Forelimb muscle (tissue), 1 donor: ENCODE data around the gene RADX. TPM values are rescaled to one million over a fixed set of nuclear protein-coding genes. Genes with fewer than 3 reads are reported as not detected.
A peak's percentile ranks its signal among the peaks of the same experiment; 100 is the strongest.
"Not testable (repeated sequence)": the region's sequence is repeated elsewhere in the genome, so short reads cannot be mapped to it uniquely, and the experiment has no call there.

Experiments
- DNase-seq: peaks from one replicate; pipeline ENCODE4 v3.0.0-alpha.2; 2013; ENCODE audit warnings: low read depth
- polyA plus RNA-seq: library from polyadenylated mRNA; unstranded; fragments of 120-200 nt; gene quantifications from one replicate; pipeline ENCODE4 v1.2.1, GENCODE V29; 2013; ENCODE audit not compliant: insufficient read length

Gene RADX, protein sequence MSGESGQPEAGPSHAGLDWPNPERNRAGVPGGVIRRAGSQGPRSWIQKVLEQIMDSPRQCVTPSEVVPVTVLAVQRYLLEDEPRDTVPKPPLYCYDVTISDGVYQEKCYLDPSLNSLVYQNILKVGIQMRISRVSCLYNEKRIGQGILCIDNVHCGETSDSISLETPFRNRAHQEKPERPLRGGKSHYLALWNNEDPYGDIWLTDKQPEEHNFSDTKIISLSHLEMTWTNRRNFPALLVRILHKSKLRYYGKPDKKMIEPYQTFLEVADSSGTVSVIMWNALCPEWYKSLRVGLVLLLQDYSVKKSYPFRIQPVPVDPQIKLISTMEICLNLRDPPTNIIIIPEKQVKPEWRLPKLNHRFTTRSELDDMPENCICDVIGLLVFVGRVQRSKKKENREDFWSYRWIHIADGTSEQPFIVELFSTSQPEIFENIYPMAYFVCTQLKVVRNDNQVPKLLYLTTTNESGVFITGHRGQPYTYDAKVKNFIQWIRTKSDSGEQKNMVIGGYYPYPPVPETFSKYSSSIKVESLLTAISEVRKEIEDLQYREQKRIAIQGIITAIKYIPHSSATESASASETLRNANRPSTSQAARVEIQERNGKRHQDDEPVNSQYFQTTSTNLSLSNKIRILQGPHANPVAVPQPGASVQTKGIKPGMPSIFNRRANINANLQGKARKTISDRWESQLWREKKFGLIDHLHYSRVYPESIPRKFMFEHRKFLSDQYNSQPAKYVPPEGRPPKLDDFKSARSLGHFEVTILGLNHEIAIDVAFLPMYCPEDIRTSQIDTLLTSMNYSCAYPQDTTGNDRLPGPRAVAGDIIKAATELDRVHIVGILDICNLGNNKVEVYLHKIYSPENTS
- 2.0 TPM for polyA plus RNA-seq

DNA sequence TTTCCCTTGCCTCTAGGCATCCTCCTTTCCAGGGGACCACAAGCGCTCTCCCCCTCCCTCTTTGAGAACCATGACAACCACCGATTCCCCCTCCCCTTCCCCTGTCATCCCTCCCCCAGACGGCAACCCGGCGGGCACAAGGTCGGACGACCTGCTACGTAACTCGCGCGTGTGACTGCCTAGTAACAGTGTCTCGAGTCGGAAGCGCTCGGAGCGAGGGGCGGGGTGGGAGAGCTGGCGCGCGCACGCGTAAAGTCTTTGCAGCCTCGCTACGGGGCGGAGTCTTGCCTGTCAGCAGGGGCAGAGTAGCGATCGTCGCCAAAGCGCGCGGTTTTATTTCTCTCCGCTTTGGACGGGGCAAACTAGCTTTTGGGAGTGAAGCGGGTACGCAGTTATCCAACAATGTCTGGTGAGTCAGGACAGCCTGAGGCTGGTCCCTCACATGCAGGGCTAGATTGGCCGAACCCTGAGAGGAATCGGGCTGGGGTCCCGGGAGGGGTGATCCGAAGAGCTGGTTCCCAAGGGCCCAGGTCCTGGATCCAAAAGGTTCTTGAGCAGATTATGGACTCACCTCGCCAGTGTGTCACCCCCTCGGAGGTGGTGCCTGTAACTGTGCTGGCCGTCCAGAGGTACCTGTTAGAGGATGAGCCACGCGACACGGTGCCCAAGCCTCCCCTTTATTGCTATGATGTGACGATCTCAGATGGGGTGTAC lies at the start of gene RADX:
RADX (plus strand) TSS at position 300 of the 714 bp plus-strand sequence; CDS start at position 403, 103 bp downstream.
- DNase-seq: peak; percentile 11

- no peak for DNase-seq
Observed at GRCh38 chrX:106564986-106565385, 46.8 kb upstream of the RADX start.

- no peak for DNase-seq
Observed at GRCh38 chrX:106566362-106566761, 45.4 kb upstream of the RADX start.

- no peak for DNase-seq
Observed at GRCh38 chrX:106581856-106582255, 29.9 kb upstream of the RADX start.

DNA sequence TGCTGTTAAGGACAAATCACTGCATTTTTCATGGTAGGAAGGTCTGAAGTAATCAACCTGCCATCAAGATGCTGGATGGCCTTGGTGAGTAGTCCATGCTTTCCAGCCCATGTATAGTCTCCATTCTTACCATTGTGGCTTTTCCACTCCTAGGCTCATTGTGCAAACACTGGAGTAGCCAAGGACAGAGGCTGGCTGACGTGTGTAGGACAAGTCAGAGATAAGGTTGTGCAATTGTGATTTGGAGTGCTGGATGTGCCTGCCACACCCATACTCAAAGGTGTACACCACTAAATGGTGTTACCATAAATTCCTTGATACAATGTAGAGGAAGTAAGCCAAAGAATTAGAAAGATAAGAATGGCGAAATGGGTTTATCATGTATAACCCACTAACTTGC lies 26.3 kb upstream of the RADX start:
- no peak for DNase-seq

- DNase-seq: no peak
Observed at GRCh38 chrX:106588801-106589200, 23.0 kb upstream of the RADX start.

- no peak for DNase-seq
Observed at GRCh38 chrX:106599411-106599810, 12.4 kb upstream of the RADX start.

DNA sequence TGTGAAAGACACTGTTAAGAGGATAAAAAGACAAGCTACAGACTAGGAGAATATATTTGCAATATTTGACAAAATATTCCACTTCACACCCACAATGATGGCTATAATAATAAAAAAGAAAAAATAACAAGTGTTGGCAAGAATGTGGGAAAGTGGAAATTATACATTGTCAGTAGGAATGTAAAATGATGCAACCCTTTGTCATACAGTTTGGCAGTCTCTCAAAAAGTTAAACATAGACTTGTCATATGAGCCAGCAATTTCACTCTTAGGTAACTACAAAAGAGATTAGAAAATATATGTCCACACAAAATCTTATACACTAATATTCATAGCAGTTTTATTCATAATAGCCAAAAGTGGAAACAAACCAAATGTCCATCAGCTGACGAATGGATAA lies 5.2 kb upstream of the RADX start:
- no peak for DNase-seq

DNA sequence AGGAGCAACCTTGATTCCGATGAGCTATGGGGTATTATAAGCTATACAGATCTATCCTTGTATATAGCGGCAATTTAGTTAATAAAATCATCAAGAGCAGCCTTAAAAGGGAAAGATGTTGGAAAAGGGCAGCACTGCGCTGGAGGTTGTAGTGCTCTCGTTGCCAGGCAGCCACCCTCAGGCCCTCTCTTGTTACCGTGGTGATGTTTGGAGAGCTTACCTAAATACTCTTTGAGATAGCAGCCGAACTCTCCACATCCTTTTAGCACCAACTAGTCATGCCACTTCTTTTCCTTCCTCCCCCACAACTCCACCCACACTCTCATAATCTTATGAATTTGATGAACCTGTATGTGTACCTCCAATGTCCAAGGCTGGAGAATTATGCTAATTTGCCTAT lies 3.8 kb upstream of the RADX start:
- no peak for DNase-seq

GRCh38 chrX:106611317-106611678 lies 480 bp upstream of the RADX start:
- no peak for DNase-seq

GRCh38 chrX:106612393-106612763 lies 600 bp downstream of the RADX start:
- no peak for DNase-seq

GRCh38 chrX:106613277-106613676 lies 1.5 kb downstream of the RADX start:
- no peak for DNase-seq

GRCh38 chrX:106615041-106615440 lies 3.3 kb downstream of the RADX start:
- DNase-seq: no peak

GRCh38 chrX:106619797-106620196 lies 8.0 kb downstream of the RADX start:
- no peak for DNase-seq

DNA sequence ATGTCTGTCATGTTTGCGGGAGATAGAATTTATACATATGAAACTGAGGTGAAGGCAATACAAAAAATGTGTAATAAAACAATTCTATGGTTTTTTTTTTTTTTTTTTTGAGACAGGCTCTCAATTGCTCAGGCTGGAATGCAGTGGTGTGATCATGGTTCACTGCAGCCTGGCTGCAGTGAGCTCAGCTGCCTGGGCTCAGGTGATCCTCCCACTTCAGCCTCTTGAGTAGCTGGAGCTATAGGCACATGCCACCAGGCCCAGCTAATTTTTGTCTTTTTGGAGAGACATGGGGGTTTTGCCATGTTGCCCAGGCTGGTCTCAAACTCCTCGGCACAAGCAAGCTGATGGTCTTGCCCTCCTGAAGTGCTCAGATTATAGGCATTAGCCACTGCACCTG lies 10.1 kb downstream of the RADX start:
- DNase-seq: no peak

GRCh38 chrX:106626789-106627188 lies 15.0 kb downstream of the RADX start:
- no peak for DNase-seq

DNA sequence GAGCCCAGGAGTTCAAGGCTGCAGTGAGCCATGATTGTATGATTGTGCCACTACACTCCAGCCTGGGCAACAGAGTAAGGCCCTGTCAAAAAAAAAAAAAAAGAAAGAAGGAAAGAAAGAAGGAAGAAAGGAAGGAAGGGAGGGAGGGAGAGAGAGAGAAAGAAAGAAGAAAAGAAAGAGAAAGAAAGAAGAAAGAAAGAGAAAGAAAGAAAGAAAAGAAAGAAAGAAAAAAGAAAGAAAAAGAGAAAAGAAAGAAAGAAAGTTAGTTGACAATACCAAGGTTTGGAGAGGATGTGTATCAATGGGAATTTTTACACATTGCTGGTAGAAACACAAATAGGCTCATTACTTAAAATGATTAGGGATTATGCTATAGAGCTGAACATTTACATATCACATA lies 19.8 kb downstream of the RADX start:
- no peak for DNase-seq

DNA sequence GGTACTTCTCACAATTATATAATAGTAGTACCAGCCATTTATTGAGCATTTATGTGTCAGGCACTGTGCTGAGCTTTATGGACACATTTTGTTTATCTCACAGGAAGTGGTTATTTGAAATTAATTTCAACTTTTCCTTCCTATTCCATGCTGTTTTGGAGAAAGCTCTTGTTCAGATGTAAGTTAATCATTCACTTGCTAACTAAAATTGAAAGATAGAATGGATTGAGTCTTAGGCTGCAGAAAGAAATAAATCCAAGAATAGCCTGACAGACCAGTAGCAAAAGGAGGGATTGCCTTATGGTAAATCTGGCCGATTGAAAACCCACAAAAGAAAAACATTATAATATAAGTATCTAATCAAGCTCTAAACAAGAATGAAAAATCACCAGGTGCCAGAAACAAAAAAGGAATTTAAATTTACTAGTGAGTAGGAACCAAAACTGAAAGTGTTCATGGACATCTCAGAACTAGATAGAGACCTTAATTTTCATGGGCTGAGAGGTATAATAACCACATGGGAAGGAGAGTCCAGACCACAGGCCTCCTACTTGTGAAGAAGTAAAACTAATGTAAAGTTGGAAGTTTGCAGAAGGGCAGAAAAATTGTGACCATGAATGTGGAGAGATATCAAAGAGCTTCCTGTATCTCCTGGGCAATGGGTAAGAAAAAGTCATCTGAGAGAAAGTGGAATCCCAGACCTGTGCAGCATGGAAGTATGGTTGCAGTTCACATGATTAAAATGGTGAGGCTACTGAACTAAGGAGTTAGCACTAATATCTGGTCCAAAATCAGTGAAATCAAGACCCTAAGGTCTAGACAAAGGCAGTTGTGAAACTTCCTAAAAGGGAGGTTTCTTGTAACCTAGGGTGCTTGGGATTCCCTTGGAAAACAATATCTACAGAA lies 38.0 kb downstream of the RADX start:
- no peak for DNase-seq

- not testable (repeated sequence) for DNase-seq
Observed at GRCh38 chrX:106653625-106654024, 41.8 kb downstream of the RADX start.

DNA sequence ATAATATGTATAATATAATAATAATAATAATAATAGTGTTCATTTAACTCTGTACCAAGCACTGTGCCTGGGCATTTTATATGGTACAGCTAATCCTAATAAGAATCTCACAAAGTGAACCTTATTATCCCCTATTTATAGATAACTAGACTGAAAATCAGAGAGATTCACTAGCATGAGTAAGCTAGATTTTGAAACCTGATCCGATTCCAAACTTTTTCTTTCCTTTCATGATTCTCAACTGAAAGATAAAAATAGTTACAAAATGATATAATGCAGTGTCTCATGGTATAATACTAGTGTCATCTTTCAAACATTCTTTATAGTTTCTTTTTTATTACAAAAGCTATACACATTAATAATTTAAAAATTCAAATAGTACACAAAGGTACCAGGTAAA lies 58.9 kb downstream of the RADX start:
- DNase-seq: no peak

GRCh38 chrX:106672527-106672926 lies 60.7 kb downstream of the RADX start:
- DNase-seq: no peak
